HFFc6 (cell line): ENCODE measurements around the gene LRRC28. TPM values are rescaled to one million over a fixed set of nuclear protein-coding genes. Genes with fewer than 3 reads are reported as not detected.

ENCODE experiments used
- DNase-seq: peaks from one replicate; pipeline ENCODE4 v3.0.0-alpha.2; 2018
- H3K27ac Mint-ChIP-seq: 2 replicates; pipeline ENCODE4 v1.8.0; 2020; ENCODE audit warnings: mild to moderate bottlenecking, mixed read lengths
- H3K27me3 Mint-ChIP-seq: 2 replicates; pipeline ENCODE4 v1.8.0; 2021; ENCODE audit warnings: mild to moderate bottlenecking, moderate library complexity, mixed read lengths; ENCODE audit not compliant: insufficient read depth
- H3K36me3 Mint-ChIP-seq: 2 replicates; pipeline ENCODE4 v1.8.0; 2021; ENCODE audit warnings: low read depth, mixed read lengths
- H3K4me1 Mint-ChIP-seq: 2 replicates; pipeline ENCODE4 v1.8.0; 2020; ENCODE audit warnings: low read depth, mixed read lengths
- H3K4me3 Mint-ChIP-seq: 2 replicates; pipeline ENCODE4 v1.8.0; 2020; ENCODE audit warnings: mild to moderate bottlenecking, moderate library complexity, mixed read lengths
- H3K9me3 Mint-ChIP-seq: 2 replicates; pipeline ENCODE4 v1.8.0; 2020; ENCODE audit warnings: mild to moderate bottlenecking, mixed read lengths
- CTCF ChIP-seq: fragments of 200-600 bp; sonication (generic); IDR thresholded peaks from 2 replicates; pipeline ENCODE4 v1.5.0; 2021; ENCODE audit warnings: antibody characterized with exemption, mild to moderate bottlenecking
- total RNA-seq, 6 experiments: library from RNA; stranded (reverse); fragmentation: NEBNext Ultra II Directional; extraction: Animal tissue kit (Norgen Biotek cat#: 25700); gene quantifications; 2 replicates in 1 of 6; 3 replicates in 5 of 6; pipeline ENCODE4 v1.2.3, GENCODE V29; 2021

The LRRC28 gene
- total RNA-seq, 6 experiments from 2014 or later, result 11.1 to 18.4 (median 15.1) TPM

DNA sequence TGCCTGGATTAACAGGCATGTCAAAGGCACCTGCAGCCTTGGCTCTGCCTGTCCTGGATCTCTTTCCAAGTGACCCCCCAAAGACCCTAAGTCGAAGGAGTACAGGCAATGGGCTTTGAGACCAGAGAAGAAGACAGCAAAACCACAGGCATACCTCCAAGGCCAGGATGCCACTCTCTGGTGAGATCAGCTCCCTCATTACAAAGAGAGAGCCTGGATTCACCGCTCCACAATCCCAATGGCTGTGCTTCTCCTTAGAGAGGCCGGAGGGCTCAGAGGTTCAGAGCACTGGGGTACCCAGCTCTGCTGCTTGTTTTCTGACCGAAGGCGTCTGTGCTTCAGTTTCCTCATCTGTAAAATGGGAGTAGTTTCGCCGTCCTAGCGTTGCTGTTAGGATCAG, 160.0 kb downstream of the LRRC28 start:
- no peaks in the 10 kb centered on the region for H3K36me3 Mint-ChIP-seq
- peaks cover 18% of the 10 kb centered on the region for H3K4me1 Mint-ChIP-seq
- DNase-seq, result no peak
- no peak overlapping the region for H3K27ac Mint-ChIP-seq
- no peak overlapping the region for H3K4me3 Mint-ChIP-seq
- peaks cover 5% of the 10 kb centered on the region for H3K27me3 Mint-ChIP-seq
- no peaks in the 10 kb centered on the region for H3K9me3 Mint-ChIP-seq
- no peak for TF ChIP-seq CTCF

DNA sequence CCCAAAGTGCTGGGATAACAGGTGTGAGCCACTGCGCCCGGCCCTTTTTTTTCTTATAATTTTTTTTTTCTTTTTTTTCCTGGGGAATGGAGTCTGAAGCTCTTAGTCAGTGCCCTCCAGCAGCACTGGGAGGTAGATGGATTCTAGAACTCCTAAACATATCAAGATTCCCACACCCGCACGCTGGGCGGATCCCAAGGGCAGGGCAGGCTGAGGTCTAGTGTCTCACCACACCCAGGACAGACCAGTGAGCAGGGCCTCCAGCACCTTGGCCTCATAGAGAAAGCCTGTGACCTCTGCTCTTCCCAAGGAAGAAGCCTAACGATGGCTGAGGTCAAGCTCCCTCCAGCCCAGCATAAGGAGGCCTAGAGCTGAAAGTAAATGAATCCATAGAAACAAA, 160.8 kb downstream of the LRRC28 start:
- no peak for TF ChIP-seq CTCF
- no peaks in the 10 kb centered on the region for H3K9me3 Mint-ChIP-seq
- DNase-seq, result no peak
- H3K36me3 Mint-ChIP-seq, result no peaks in the 10 kb centered on the region
- peaks cover 18% of the 10 kb centered on the region for H3K4me1 Mint-ChIP-seq
- H3K27ac Mint-ChIP-seq, result no peak overlapping the region
- H3K4me3 Mint-ChIP-seq, result no peak overlapping the region
- H3K27me3 Mint-ChIP-seq, result peaks cover 9% of the 10 kb centered on the region

GRCh38 chr15:99412626-99413025, 161.3 kb downstream of the LRRC28 start:
- Mint-ChIP-seq H3K4me1 (peaks cover 17% of the 10 kb centered on the region), H3K27me3 (peaks cover 7% of the 10 kb centered on the region), H3K27ac (no peak overlapping the region), H3K36me3 (no peaks in the 10 kb centered on the region), H3K9me3 (no peaks in the 10 kb centered on the region), H3K4me3 (no peak overlapping the region)
- TF ChIP-seq CTCF, result no peak
- DNase-seq, result no peak

GRCh38 chr15:99413955-99414754, 162.9 kb downstream of the LRRC28 start:
- Mint-ChIP-seq H3K36me3 (no peaks in the 10 kb centered on the region), H3K27ac (no peak overlapping the region), H3K27me3 (peaks cover 4% of the 10 kb centered on the region), H3K9me3 (peaks cover 5% of the 10 kb centered on the region), H3K4me1 (peaks cover 2% of the 10 kb centered on the region), H3K4me3 (no peak overlapping the region)
- no peak for DNase-seq
- no peak for TF ChIP-seq CTCF

GRCh38 chr15:99414755-99415731, 163.8 kb downstream of the LRRC28 start:
- H3K9me3 Mint-ChIP-seq, result peaks cover 5% of the 10 kb centered on the region
- H3K27ac Mint-ChIP-seq, result no peak overlapping the region
- H3K4me3 Mint-ChIP-seq, result no peak overlapping the region
- H3K27me3 Mint-ChIP-seq, result peaks cover 4% of the 10 kb centered on the region
- no peaks in the 10 kb centered on the region for H3K4me1 Mint-ChIP-seq
- no peak for DNase-seq
- TF ChIP-seq CTCF, result no peak
- no peaks in the 10 kb centered on the region for H3K36me3 Mint-ChIP-seq
